ENCODE data around the gene UFD1.

DNA sequence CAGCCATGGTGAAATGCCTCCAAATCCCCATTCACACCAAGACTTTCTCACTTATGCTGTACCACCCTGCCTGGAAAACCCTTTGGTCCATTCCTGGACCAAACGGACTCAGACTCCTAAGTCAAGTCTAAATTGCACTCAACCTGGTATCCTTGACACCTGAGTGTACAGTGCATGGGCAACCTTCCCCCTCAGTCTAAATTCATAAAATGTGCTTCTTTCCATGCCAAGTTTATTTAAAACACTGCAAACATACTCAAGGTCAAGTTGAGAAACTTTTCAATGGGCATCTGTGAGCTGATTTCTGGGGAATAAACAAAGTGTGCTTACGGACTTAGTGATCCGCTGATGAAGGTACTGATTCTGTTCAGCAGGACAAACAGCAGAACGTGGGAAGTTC lies 73.9 kb downstream of the UFD1 start:
- TF ChIP-seq, protein P1, sequence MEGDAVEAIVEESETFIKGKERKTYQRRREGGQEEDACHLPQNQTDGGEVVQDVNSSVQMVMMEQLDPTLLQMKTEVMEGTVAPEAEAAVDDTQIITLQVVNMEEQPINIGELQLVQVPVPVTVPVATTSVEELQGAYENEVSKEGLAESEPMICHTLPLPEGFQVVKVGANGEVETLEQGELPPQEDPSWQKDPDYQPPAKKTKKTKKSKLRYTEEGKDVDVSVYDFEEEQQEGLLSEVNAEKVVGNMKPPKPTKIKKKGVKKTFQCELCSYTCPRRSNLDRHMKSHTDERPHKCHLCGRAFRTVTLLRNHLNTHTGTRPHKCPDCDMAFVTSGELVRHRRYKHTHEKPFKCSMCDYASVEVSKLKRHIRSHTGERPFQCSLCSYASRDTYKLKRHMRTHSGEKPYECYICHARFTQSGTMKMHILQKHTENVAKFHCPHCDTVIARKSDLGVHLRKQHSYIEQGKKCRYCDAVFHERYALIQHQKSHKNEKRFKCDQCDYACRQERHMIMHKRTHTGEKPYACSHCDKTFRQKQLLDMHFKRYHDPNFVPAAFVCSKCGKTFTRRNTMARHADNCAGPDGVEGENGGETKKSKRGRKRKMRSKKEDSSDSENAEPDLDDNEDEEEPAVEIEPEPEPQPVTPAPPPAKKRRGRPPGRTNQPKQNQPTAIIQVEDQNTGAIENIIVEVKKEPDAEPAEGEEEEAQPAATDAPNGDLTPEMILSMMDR (IDR thresholded peaks at IDR 0.05) = no peak
- no peak for TF ChIP-seq POLR2A (IDR thresholded peaks at IDR 0.05)

Measured in esophagus squamous epithelium (tissue), 4 donors.